Heart left ventricle (tissue), 11 donors: Measurements from ENCODE around the gene ZNF584. TPM values are rescaled to one million over a fixed set of nuclear protein-coding genes. Genes with fewer than 3 reads are reported as not detected.

Experiments used
- microRNA-seq, 4 donors: library from miRNA; unstranded; fragments of <30 nt; microRNA quantifications; one replicate each; pipeline versions ENCODE4 to v1.2.0, GENCODE V29; 2017 to 2020
- polyA plus RNA-seq, 2 donors: library from polyadenylated mRNA; stranded (reverse); fragments of 200-250 nt; gene quantifications; one replicate each; pipeline ENCODE4 v1.2.3, GENCODE V29; 2013
- total RNA-seq, 9 donors: library from RNA; depleted of rRNA in 2 of 9; stranded (reverse); fragments of >200 nt in 2 of 9; fragmentation: NEBNext Ultra II Directional in 3 of 9; extraction: Animal tissue kit (Norgen Biotek cat#: 25700) in 3 of 9; gene quantifications; one replicate each; pipeline versions ENCODE4 v1.1.0 to v1.2.4, GENCODE V29; 2016 to 2023
- donor health status: ischemic (EF 13 %, LVEDD 7.1; RV severe dilation, severe dysfunction).
- donor health status: healthy with polysubstance abuse.
- donor health status: DM: no; HTN: yes; CAD: no.
- donor health status: DM: no; HTN: no; CAD: no.
- donor health status: ischemic (EF 25% LVEDD 5.7; RV mildly dilated, moderate dysfunction).
- donor health status: healthy.
- donor health status: DM: yes; HTN: yes; CAD: no.
- donor health status: PGD.
- donor health status: nonischemic (EF 23%, LVEDD 6.1; RV moderate dilation, normal function).

Gene ZNF584
- total and polyA plus RNA-seq, 11 donors: 6.1 to 31.4 (median 16.9) TPM

Small RNAs within 50 kb of the gene (microRNA-seq; reads per million reads assigned to microRNA genes)
- 0 to 0.26 (median 0) reads per million in 4 donors for gene MIR4754

Other genes starting within 250 kb of the ZNF584 start
- 10 to 100 TPM; 16.2 to 29.0 (median 21.8) TPM for gene ZNF274, start 225.6 kb upstream of the ZNF584 start, total RNA-seq
- 10 to 100 TPM in 1 of 2 donors, 1 to 10 TPM in 1; 8.1 to 37.9 TPM for gene ZNF274, start 225.6 kb upstream of the ZNF584 start, polyA plus RNA-seq
- gene ZNF544, start 179.7 kb upstream of the ZNF584 start, total RNA-seq: 10 to 100 TPM; 20.8 to 38.7 (median 22.1) TPM
- 10 to 100 TPM; 24.5 to 29.4 TPM for gene ZNF544, start 179.7 kb upstream of the ZNF584 start, polyA plus RNA-seq
- 1 to 10 TPM; 4.0 to 7.8 (median 5.5) TPM for gene ZNF8, start 129.7 kb upstream of the ZNF584 start, total RNA-seq
- gene ZNF8, start 129.7 kb upstream of the ZNF584 start, polyA plus RNA-seq: 1 to 10 TPM; 2.6 to 3.3 TPM
- 10 to 100 TPM; 12.8 to 39.2 (median 20.3) TPM for gene ERVK3-1, start 103.3 kb upstream of the ZNF584 start, total RNA-seq
- gene ERVK3-1, start 103.3 kb upstream of the ZNF584 start, polyA plus RNA-seq: 10 to 100 TPM; 24.6 to 61.1 TPM
- 1 to 10 TPM; 1.1 to 3.1 (median 2.0) TPM for gene ZSCAN22, start 81.7 kb upstream of the ZNF584 start, total RNA-seq
- 1 to 10 TPM in 1 of 2 donors, under 1 TPM in 1; 0.65 to 1.5 TPM for gene ZSCAN22, start 81.7 kb upstream of the ZNF584 start, polyA plus RNA-seq
- gene A1BG, start 55.2 kb upstream of the ZNF584 start, total RNA-seq: 1 to 10 TPM in 7 of 9 donors, under 1 TPM in 2; 0.23 to 6.6 (median 3.0) TPM
- 1 to 10 TPM; 4.4 to 4.6 TPM for gene A1BG, start 55.2 kb upstream of the ZNF584 start, polyA plus RNA-seq
- 1 to 10 TPM in 1 of 9 donors, under 1 TPM in 8; 0.18 to 1.1 (median 0.46) TPM for gene ZNF497, start 45.9 kb upstream of the ZNF584 start, total RNA-seq
- under 1 TPM; 0.08 to 0.28 TPM for gene ZNF497, start 45.9 kb upstream of the ZNF584 start, polyA plus RNA-seq
- gene ZNF837, start 27.6 kb upstream of the ZNF584 start, total RNA-seq: under 1 TPM in 7 of 9 donors, not detected in 2; 0.17 to 0.75 (median 0.63) TPM
- gene ZNF837, start 27.6 kb upstream of the ZNF584 start, polyA plus RNA-seq: under 1 TPM; 0.24 to 0.57 TPM
- 100 to 1,000 TPM; 346 to 753 (median 485) TPM for gene RPS5, start 21.4 kb upstream of the ZNF584 start, total RNA-seq
- 1,000 to 10,000 TPM in 1 of 2 donors, 100 to 1,000 TPM in 1; 417 to 1,718 TPM for gene RPS5, start 21.4 kb upstream of the ZNF584 start, polyA plus RNA-seq
- gene RNF225, start 13.0 kb upstream of the ZNF584 start, total RNA-seq: not detected
- not detected for gene RNF225, start 13.0 kb upstream of the ZNF584 start, polyA plus RNA-seq
- gene ZNF132, start 31.5 kb downstream of the ZNF584 start, total RNA-seq: 1 to 10 TPM; 3.1 to 6.7 (median 5.2) TPM
- 1 to 10 TPM; 1.7 to 1.8 TPM for gene ZNF132, start 31.5 kb downstream of the ZNF584 start, polyA plus RNA-seq
- gene ZNF324B, start 43.0 kb downstream of the ZNF584 start, total RNA-seq: 1 to 10 TPM; 2.3 to 5.1 (median 4.5) TPM
- 1 to 10 TPM; 1.4 to 3.1 TPM for gene ZNF324B, start 43.0 kb downstream of the ZNF584 start, polyA plus RNA-seq
- 10 to 100 TPM in 1 of 9 donors, 1 to 10 TPM in 8; 4.0 to 10.1 (median 5.3) TPM for gene ZNF324, start 58.4 kb downstream of the ZNF584 start, total RNA-seq
- 1 to 10 TPM; 2.5 to 5.6 TPM for gene ZNF324, start 58.4 kb downstream of the ZNF584 start, polyA plus RNA-seq
- 1 to 10 TPM; 4.3 to 9.3 (median 6.0) TPM for gene ZNF446, start 67.7 kb downstream of the ZNF584 start, total RNA-seq
- gene ZNF446, start 67.7 kb downstream of the ZNF584 start, polyA plus RNA-seq: 1 to 10 TPM; 6.7 to 7.0 TPM
- gene SLC27A5, start 103.3 kb downstream of the ZNF584 start, total RNA-seq: 1 to 10 TPM; 1.8 to 5.0 (median 3.6) TPM
- 1 to 10 TPM; 5.9 to 9.1 TPM for gene SLC27A5, start 103.3 kb downstream of the ZNF584 start, polyA plus RNA-seq
- 10 to 100 TPM in 8 of 9 donors, 1 to 10 TPM in 1; 9.0 to 13.4 (median 10.5) TPM for gene ZBTB45, start 111.2 kb downstream of the ZNF584 start, total RNA-seq
- 1 to 10 TPM; 6.9 to 9.2 TPM for gene ZBTB45, start 111.2 kb downstream of the ZNF584 start, polyA plus RNA-seq
- 100 to 1,000 TPM; 122 to 265 (median 163) TPM for gene TRIM28, start 135.4 kb downstream of the ZNF584 start, total RNA-seq
- gene TRIM28, start 135.4 kb downstream of the ZNF584 start, polyA plus RNA-seq: 100 to 1,000 TPM in 1 of 2 donors, 10 to 100 TPM in 1; 88.0 to 160 TPM
- 100 to 1,000 TPM; 113 to 155 (median 129) TPM for gene CHMP2A, start 146.5 kb downstream of the ZNF584 start, total RNA-seq
- 100 to 1,000 TPM; 192 to 266 TPM for gene CHMP2A, start 146.5 kb downstream of the ZNF584 start, polyA plus RNA-seq
- gene UBE2M, start 150.0 kb downstream of the ZNF584 start, total RNA-seq: 100 to 1,000 TPM in 6 of 9 donors, 10 to 100 TPM in 3; 35.3 to 139 (median 115) TPM
- 100 to 1,000 TPM in 1 of 2 donors, 10 to 100 TPM in 1; 64.7 to 114 TPM for gene UBE2M, start 150.0 kb downstream of the ZNF584 start, polyA plus RNA-seq
- 10 to 100 TPM in 2 of 9 donors, 1 to 10 TPM in 7; 7.5 to 12.0 (median 9.1) TPM for gene MZF1, start 164.7 kb downstream of the ZNF584 start, total RNA-seq
- 10 to 100 TPM in 1 of 2 donors, 1 to 10 TPM in 1; 6.2 to 12.5 TPM for gene MZF1, start 164.7 kb downstream of the ZNF584 start, polyA plus RNA-seq